Tibial artery (tissue), 4 donors: ENCODE results near the gene SNCB.

ENCODE experiments used
- DNase-seq, 2 donors: peaks; one replicate each; pipeline ENCODE4 v3.0.0-alpha.2; 2019
- H3K27ac ChIP-seq, 2 donors: fragments of 200-600 bp; sonication (generic) in 1 of 2; 1 replicate in 1 of 2; 2 replicates in 1 of 2; pipeline ENCODE4 v1.5.1; 2018 to 2019; ENCODE audit warnings: mild to moderate bottlenecking in 1 of 2
- H3K27me3 ChIP-seq, 2 donors: fragments of 200-600 bp; sonication (generic) in 1 of 2; one replicate each; pipeline versions ENCODE4 v1.5.1 to v1.6.0; 2016 to 2019
- H3K36me3 ChIP-seq, 3 donors: fragments of 200-600 bp; sonication (generic) in 2 of 3; one replicate each; pipeline ENCODE4 v1.5.1; 2016 to 2019; ENCODE audit warnings: mild to moderate bottlenecking in 2 of 3
- H3K4me1 ChIP-seq, 4 donors: fragments of 200-600 bp; sonication (generic) in 2 of 4; 1 replicate in 3 of 4; 2 replicates in 1 of 4; pipeline ENCODE4 v1.5.1; 2016 to 2019
- H3K4me3 ChIP-seq, 2 donors: fragments of 200-600 bp; sonication (generic) in 1 of 2; 1 replicate in 1 of 2; 2 replicates in 1 of 2; pipeline ENCODE4 v1.5.1; 2018 to 2019; ENCODE audit warnings: mild to moderate bottlenecking in 2 of 2
- H3K9me3 ChIP-seq, 3 donors: fragments of 200-600 bp; sonication (generic) in 1 of 3; one replicate each; pipeline ENCODE4 v1.5.1; 2016 to 2019
- intact Hi-C: fragments of 100-400 bp; cut with DNase I; formaldehyde crosslinking; loops from one replicate; pipeline ENCODE4 v1.15.0; 2023; ENCODE audit warnings: low total_unique reads
- TF ChIP-seq, protein P1 (sequence below), 2 experiments: fragments of 200-600 bp in 1 of 2; fragments of 450-650 bp in 1 of 2; IDR thresholded peaks; one replicate each; pipeline ENCODE4 v1.5.1; 2017 to 2019; ENCODE audit warnings: antibody characterized with exemption in 2 of 2, mild to moderate bottlenecking in 1 of 2, moderate library complexity in 1 of 2

SNCB gene

DNA sequence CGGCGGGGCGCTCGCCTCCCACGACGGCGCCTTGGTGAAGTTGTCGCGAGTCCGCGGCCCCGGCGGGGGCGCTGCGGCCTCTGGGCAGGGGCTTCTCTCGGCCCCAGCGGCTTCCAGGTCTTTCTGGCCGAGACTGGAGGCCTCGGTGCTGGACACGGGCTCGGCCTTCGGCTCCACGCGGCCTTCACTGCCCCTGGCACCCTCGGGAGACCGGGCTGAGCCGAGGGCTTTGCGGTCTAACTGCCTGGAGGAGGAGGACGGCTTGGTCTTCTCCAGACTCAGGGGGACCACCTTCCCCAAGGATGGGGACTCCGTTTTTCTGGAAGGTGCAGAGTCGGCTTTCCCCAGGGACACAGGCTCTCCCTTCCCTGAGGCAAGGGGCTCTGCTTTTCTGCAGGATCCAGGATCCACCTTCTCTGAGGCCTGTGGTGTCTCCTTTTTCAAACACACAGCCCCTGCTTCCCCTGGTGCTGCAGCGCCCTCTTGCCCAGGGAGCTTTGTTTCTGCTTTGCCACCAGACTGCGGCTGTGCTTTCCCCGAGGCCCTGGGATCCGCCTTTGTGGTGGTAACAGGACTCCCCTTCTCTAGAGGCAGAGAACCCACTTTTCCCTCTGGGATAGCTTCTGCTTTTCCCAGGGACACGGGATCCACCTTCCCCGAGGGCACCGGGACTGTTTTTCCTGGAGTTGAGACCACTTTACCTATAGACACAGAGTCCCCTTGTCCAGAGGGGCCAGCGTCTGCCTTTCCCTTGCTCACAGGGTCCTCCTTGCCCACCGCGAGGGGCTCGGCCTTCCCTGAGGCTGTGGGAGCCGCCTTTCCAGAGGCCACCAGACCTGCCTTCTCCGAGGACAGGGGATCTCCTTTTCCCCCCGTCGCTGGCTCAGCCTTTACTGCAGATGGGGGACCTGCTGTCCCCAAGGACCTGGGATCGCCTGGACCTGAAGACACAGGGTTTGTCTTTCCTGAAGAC, 32.6 kb downstream of the SNCB start:
- Histone ChIP-seq H3K27me3 (peaks cover 0 to 75% of the 10 kb centered on the region in 2 donors), H3K27ac (no peak overlapping the region), H3K36me3 (no peaks in the 10 kb centered on the region), H3K9me3 (no peaks in the 10 kb centered on the region), H3K4me1 (peaks cover 0 to 11% (median 3%) of the 10 kb centered on the region in 4 donors), H3K4me3 (peak overlapping the region in 1 of 2 donors; percentile 39)
- intact Hi-C loops = no loop called here
- TF ChIP-seq, protein P1, sequence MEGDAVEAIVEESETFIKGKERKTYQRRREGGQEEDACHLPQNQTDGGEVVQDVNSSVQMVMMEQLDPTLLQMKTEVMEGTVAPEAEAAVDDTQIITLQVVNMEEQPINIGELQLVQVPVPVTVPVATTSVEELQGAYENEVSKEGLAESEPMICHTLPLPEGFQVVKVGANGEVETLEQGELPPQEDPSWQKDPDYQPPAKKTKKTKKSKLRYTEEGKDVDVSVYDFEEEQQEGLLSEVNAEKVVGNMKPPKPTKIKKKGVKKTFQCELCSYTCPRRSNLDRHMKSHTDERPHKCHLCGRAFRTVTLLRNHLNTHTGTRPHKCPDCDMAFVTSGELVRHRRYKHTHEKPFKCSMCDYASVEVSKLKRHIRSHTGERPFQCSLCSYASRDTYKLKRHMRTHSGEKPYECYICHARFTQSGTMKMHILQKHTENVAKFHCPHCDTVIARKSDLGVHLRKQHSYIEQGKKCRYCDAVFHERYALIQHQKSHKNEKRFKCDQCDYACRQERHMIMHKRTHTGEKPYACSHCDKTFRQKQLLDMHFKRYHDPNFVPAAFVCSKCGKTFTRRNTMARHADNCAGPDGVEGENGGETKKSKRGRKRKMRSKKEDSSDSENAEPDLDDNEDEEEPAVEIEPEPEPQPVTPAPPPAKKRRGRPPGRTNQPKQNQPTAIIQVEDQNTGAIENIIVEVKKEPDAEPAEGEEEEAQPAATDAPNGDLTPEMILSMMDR (IDR thresholded peaks at IDR 0.05) = no peak
- no peak for DNase-seq

DNA sequence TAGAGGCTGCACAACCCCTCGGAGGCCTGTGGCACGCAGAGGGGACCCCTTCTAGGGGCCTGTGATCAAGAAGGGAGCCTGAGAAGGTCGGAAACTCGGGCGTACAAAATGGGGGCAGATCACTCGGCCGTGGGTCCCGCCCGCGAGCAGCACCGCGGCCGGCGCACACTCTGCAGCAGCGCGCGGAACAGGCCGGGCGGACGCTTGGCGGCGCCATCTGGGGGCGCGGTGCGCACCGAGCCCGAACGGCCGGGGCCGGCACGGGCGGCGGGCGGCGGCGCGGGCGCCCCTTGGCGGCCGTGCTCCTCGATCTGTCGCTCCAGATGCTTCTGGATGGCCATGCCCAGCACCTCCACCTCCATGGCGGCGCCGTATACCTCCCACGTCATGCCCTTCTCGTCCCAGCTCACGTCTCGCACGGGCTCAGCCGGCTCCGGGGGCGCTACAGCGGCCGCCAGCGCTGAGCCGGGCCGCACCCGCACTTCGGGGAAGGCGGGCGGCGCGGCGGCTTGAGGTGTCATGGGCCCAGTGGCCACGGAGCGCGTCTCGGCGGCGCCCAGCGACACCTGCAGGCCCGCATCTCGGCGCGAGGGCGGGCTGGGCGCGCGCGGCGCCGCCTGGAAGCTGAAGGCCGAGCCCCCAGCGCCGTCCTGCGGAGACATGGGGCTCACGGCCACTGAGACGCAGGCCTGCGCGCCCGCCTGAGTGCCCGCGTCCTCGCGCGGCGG, 33.5 kb downstream of the SNCB start:
- TF ChIP-seq, protein P1 (IDR thresholded peaks at IDR 0.05) = no peak
- no peak for DNase-seq
- peaks cover 0 to 11% (median 3%) of the 10 kb centered on the region in 4 donors for H3K4me1 ChIP-seq
- no peaks in the 10 kb centered on the region for H3K9me3 ChIP-seq
- H3K4me3 ChIP-seq = peak overlapping the region in 1 of 2 donors; percentile 39
- intact Hi-C loops = no loop called here
- H3K27ac ChIP-seq = no peak overlapping the region
- H3K36me3 ChIP-seq = no peaks in the 10 kb centered on the region
- H3K27me3 ChIP-seq = peaks cover 0 to 71% of the 10 kb centered on the region in 2 donors

DNA sequence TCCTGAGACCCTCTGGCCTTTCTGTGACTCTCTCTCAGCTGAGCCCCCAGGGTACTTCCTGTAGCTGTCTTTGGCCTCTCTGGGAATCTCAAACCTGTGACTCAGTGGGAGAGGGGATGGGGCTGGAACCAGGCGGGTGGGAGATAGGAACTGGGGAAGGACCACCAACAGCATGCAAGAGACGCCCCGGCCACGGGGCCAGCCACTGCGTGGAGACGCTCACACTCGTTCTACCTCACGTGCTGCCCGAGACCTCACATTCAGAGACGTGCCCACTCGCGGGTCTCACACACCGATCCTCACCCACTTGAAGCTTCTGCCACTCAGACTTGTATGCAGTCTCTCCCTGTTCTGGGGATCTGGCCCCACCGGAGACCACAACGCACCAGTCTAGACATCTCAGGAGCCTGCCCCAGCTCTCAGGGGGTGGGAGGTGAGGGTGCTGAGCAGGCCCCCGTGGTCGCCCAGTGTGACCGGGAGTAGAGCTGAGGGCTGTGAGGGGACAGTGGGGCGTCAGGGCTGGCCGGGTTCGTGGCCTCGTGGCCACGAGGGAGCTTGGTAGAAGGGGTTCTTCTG, 34.2 kb downstream of the SNCB start:
- intact Hi-C loops = no loop called here
- Histone ChIP-seq H3K4me3 (no peak overlapping the region), H3K9me3 (no peaks in the 10 kb centered on the region), H3K4me1 (peaks cover 0 to 11% (median 3%) of the 10 kb centered on the region in 4 donors), H3K36me3 (no peaks in the 10 kb centered on the region), H3K27ac (no peak overlapping the region), H3K27me3 (peaks cover 0 to 71% of the 10 kb centered on the region in 2 donors)
- TF ChIP-seq, protein P1 (IDR thresholded peaks at IDR 0.05) = no peak
- no peak for DNase-seq

DNA sequence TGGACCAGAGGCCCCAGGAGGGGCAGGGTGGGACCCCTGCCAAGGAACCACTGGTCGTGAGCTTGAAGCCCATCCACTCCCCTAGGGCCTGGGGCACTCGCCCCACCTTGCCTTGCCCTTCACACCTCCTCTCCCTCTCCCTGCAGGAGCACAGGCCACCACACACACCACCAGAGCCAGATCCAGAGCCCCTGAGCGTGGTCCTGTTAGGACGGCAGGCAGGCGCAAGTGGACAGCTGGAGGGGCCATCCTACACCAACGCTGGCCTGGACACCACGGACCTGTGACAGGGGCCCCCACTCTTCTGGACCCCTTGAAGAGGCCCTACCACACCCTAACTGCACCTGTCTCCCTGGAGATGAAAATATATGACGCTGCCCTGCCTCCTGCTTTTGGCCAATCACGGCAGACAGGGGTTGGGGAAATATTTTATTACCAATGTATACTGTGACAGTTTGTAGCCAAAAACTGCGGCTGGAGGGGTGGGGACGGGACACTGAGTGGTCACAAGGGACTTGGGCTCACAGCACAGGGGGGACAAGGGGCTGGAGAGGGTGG, 34.9 kb downstream of the SNCB start:
- no peak for DNase-seq
- TF ChIP-seq, protein P1 (IDR thresholded peaks at IDR 0.05) = no peak
- H3K27me3 ChIP-seq = peaks cover 0 to 70% of the 10 kb centered on the region in 2 donors
- no peaks in the 10 kb centered on the region for H3K36me3 ChIP-seq
- H3K4me3 ChIP-seq = no peak overlapping the region
- H3K4me1 ChIP-seq = peaks cover 0 to 11% (median 3%) of the 10 kb centered on the region in 4 donors
- intact Hi-C loops = no loop called here
- H3K27ac ChIP-seq = no peak overlapping the region
- no peaks in the 10 kb centered on the region for H3K9me3 ChIP-seq

DNA sequence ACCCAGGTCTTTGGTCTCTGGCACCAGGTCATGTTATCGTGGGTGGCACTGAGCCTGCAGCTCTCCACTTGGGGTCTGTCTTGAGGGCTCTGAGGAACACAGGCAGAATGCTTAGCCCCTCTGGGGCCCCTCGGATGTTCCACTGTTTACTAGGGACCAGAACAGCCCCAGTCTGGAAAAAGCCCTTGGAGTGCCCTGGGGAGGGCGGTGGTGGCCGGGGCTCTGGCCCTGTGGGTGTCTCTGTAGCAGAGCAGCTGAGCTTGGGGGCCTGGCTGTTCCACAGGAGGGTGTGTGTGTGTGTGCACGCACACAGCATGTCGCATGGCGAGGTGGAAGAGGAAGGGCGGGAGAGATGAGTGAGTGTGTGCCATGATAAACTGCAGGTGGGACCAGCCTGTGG, 35.8 kb downstream of the SNCB start:
- Histone ChIP-seq H3K4me1 (peaks cover 0 to 11% (median 3%) of the 10 kb centered on the region in 4 donors), H3K9me3 (no peaks in the 10 kb centered on the region), H3K27ac (no peak overlapping the region), H3K36me3 (no peaks in the 10 kb centered on the region), H3K27me3 (peaks cover 0 to 65% of the 10 kb centered on the region in 2 donors), H3K4me3 (no peak overlapping the region)
- TF ChIP-seq, protein P1 (IDR thresholded peaks at IDR 0.05) = no peak
- intact Hi-C loops = no loop called here
- no peak for DNase-seq
